Activated CD4-positive, alpha-beta T cell treated with anti-CD3 and anti-CD28 coated beads, Interleukin-10, Interleukin-2, amounts not matched to agents 100 ng/mL and 50 ng/mL, durations not matched to agents 16 hours and 8 hours (primary cell): Measurements from ENCODE around the gene EIF2A.
"Not testable (repeated sequence)": the region's sequence is repeated elsewhere in the genome, so short reads cannot be mapped to it uniquely, and the experiment has no call there.

Source experiments
- DNase-seq: peaks from one replicate; pipeline ENCODE4 v3.0.0-alpha.2; 2020

EIF2A gene

GRCh38 chr3:150603153-150603979, 56.8 kb downstream of the EIF2A start, which contains the start of gene SELENOT:
SELENOT (plus strand) TSS chr3:150603321; CDS start chr3:150603363, 42 bp downstream.
- peak; percentile 98 for DNase-seq

GRCh38 chr3:150603980-150604319, 57.4 kb downstream of the EIF2A start:
- DNase-seq: no peak

GRCh38 chr3:150605998-150606641, 59.5 kb downstream of the EIF2A start:
- DNase-seq: no peak

DNA sequence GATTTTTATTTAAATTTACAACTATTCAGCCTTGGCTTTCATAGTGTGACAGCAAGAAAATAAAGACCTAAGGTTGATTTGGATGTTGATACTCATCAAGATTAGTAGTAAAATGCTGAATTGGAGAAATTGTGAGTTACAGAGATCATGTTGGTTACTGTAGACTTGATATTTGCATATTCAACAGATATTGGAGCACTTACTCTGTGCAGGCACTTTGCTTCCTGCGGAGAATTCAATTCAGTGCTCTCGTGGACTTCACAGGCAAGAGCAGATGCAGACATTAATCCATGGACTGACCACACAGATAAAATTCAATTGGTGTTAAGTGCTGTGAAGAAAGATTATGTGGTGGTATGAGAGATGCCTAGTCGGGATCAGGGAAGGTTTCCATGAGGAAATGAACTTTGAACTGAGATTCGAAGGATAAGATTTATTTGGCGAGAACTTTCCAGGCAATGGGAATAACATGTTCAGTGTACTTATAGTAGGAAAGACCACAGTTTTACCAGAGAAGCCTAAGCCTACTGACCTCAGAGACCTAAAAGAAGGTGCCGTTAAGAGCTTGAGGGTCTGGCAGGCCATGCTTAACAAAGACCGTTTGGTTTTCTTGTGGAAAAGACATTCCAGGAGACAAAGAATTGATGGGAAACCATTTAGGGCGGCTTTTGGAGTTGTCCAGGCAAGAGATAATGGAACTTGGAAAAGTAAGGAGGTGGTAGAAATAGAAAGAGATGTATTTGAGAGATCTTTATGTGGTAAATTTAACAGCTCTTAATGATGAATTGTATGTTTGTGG, 60.9 kb downstream of the EIF2A start:
- DNase-seq: no peak

DNA sequence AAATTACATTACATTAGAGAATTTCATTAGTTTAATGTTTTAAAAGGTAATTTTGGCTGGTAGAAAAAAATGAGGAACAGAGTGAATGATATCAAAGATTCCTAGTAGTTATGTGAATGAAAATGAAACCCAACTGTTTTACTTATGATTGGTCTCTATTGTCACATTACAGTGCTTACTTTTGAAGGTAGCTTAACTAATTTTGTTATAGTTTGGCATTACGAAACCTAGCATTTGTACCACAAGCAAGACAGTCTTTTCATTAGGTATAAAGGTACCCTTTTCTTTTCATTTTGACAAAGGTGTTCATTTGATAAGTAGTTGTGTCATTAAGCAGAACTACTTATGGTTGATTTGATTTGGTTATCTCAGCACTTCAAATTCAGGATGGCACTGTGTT, 63.4 kb downstream of the EIF2A start:
- DNase-seq: peak; percentile 33

- no peak for DNase-seq
Observed at GRCh38 chr3:150610785-150611184, 64.2 kb downstream of the EIF2A start.

- DNase-seq: no peak
Observed at GRCh38 chr3:150611666-150612065, 65.1 kb downstream of the EIF2A start.

- no peak for DNase-seq
Observed at GRCh38 chr3:150612494-150612893, 65.9 kb downstream of the EIF2A start.

- DNase-seq: no peak
Observed at GRCh38 chr3:150613034-150613433, 66.4 kb downstream of the EIF2A start.

GRCh38 chr3:150613709-150614480, 67.3 kb downstream of the EIF2A start:
- DNase-seq: peak; percentile 72

- DNase-seq: no peak
Observed at GRCh38 chr3:150620002-150620689, 73.6 kb downstream of the EIF2A start.

DNA sequence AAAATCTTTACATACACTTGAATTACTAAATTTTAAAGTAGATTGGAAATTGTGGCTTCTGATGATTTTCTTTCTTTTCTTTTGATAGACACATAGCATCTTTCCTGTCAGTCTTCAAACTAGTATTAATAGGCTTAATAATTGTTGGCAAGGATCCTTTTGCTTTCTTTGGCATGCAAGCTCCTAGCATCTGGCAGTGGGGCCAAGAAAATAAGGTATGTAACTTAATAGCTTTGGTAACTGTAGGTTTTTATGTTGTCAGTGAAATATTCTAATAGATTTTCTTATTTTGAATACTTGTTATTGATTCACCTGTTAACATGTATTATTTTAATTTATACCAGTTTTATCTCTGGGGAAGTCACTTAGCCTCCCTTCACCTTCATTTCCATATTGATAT, 76.4 kb downstream of the EIF2A start:
- not testable (repeated sequence) for DNase-seq

DNA sequence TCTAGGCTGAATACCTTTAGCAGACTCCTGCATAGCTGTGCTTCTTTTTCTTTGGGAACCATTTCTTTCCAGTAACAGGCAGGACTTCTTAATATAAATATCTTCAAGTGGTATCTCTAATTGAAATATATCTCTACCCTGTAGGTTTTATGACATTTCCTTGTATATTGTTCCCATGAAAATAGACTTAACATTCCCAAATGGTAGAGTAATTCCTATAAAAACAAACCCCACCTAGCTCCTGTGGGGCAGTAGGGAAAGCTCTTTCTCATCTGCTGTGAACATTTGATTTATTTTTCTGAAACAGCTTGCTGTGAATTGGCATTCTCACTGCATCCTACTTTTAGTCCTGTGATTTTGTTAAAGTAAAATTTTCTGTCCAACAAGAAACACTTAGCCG, 77.4 kb downstream of the EIF2A start:
- no peak for DNase-seq

DNA sequence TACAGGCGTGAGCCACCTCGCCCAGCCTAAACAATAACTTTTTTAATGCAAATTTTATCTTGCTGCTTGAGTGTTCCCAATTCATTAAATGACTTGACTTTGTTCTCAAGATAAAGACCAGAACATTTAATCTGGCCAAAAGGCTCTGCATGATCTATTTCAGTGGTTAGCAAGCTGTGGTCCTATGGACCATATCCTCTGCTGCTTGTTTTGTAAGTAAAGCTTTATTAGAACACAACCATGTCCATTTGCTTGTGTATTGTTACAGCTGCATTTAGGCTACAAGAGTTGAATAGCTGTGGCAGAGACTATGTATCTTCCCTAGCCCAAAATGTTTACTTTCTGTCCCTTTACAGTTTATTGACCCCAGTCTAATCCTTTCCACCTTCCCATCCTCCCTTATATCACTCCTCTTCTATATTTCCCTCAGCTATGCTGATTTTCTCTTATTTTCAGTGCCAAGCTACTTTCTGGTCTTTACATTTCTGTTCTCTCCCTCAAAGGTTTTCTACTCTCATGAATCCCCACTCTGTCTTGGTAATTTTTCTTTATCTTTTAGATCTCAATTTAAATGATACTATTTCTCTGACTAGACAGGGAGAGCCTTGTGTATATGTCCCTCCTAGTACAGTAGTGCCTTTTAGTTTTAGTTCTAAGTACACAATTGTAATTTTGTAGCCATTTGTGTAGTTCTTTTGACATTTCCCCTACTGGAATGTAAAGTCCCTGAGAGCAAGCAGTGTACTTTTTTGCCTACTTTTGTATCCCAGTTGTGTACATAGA, 79.8 kb downstream of the EIF2A start:
- DNase-seq: no peak

GRCh38 chr3:150627557-150627956, 81.0 kb downstream of the EIF2A start:
- DNase-seq: no peak

- no peak for DNase-seq
Observed at GRCh38 chr3:150631515-150632221, 85.1 kb downstream of the EIF2A start.

GRCh38 chr3:150635076-150635475, 88.5 kb downstream of the EIF2A start:
- DNase-seq: no peak

- peak; percentile 31 for DNase-seq
Observed at GRCh38 chr3:150635526-150635925, 88.9 kb downstream of the EIF2A start.
